ENCODE measurements around the gene TCF7L1. TPM values are rescaled to one million over a fixed set of nuclear protein-coding genes. Genes with fewer than 3 reads are reported as not detected.
A peak's percentile ranks its signal among the peaks of the same experiment; 100 is the strongest.

Gene TCF7L1
- total and polyA plus RNA-seq, 9 of the 15 experiments (the other 6 are each of a cell fraction or from before 2014, with no cell fraction given), result 0.03 to 0.11 (median 0.07) TPM; not detected in 5

GRCh38 chr2:85234868-85235267, 101.7 kb downstream of the TCF7L1 start:
- CTCF ChIA-PET (ENCODE audit: low intra/inter-chr PET ratio), result no interaction called here
- Histone ChIP-seq H3K36me3 (ENCODE audit: control insufficient read depth, insufficient read depth, low read length) (no peaks in the 10 kb centered on the region), H3K9me1 (ENCODE audit: control insufficient read depth, insufficient read depth, low read length) (no peaks in the 10 kb centered on the region), H3K9ac (ENCODE audit: insufficient read depth in 1 of 2, low read depth in 2 of 2, low read length in 2 of 2) (no peak overlapping the region), H4K20me1 (replicated peaks; ENCODE audit: control insufficient read depth, insufficient read depth, low read length) (no peaks in the 10 kb centered on the region; the same call in 1 of the 2 replicates), H3K9me3 (replicated peaks; ENCODE audit: control insufficient read depth, insufficient read depth, low read depth, low read length) (no peaks in the 10 kb centered on the region), H3K4me1 (replicated peaks in 1 of 2; ENCODE audit: control insufficient read depth in 2 of 2, insufficient read depth in 2 of 2, low read length in 2 of 2) (no peaks in the 10 kb centered on the region), H3K27me3 (ENCODE audit: control insufficient read depth in 2 of 2, insufficient read depth in 2 of 2, low read length in 2 of 2) (peaks cover 20 to 52% of the 10 kb centered on the region in 2 experiments), H3K4me2 (ENCODE audit: insufficient read depth, low read length) (no peak overlapping the region), H2AFZ (ENCODE audit: low read depth, low read length) (no peak overlapping the region), H3K27ac (ENCODE audit: extremely low read depth, low read depth, low read length) (no peak overlapping the region), H3K79me2 (ENCODE audit: control insufficient read depth, insufficient read depth, low read length) (no peaks in the 10 kb centered on the region), H3K4me3 (no peak overlapping the region)
- POLR2A ChIA-PET, result interaction anchor here (0.6 kb wide), 2 partner anchors 33 to 265 kb away, joined by 3 read pairs; no protein-coding TSS in a partner anchor
- in situ Hi-C loops (cut with MboI), result no loop called here
- 0% methylated on average over 2 of the region's 2 CpGs for WGBS (ENCODE audit: insufficient coverage, low coverage, missing lambda C conversion rate)
- FAIRE-seq (no peak), ATAC-seq (no peak), DNase-seq (ENCODE audit: extremely low read depth in 1 of 4, low spot score in 3 of 4) (no peak)
- no TSS peak for BruUV-seq (replicated peaks)
- intact Hi-C loops (cut with micrococcal nuclease), result no loop called here
- TF ChIP-seq BDP1 (IDR thresholded peaks at IDR 0.05; ENCODE audit: insufficient read depth, insufficient read length) (no peak), RFX1 (IDR thresholded peaks at IDR 0.05) (peak; percentile 15; the same call in 1 of the 2 replicates)

GRCh38 chr2:85235281-85235680, 102.1 kb downstream of the TCF7L1 start:
- in situ Hi-C loops (cut with MboI), result no loop called here
- ATAC-seq, result no peak
- peaks cover 20 to 54% of the 10 kb centered on the region in 2 experiments for H3K27me3 ChIP-seq (ENCODE audit: control insufficient read depth in 2 of 2, insufficient read depth in 2 of 2, low read length in 2 of 2)
- H3K27ac ChIP-seq (ENCODE audit: extremely low read depth, low read depth, low read length), result no peak overlapping the region
- H4K20me1 ChIP-seq (replicated peaks; ENCODE audit: control insufficient read depth, insufficient read depth, low read length), result no peaks in the 10 kb centered on the region; the same call in 1 of the 2 replicates
- no peak for DNase-seq (ENCODE audit: extremely low read depth in 1 of 4, low spot score in 3 of 4)
- intact Hi-C loops (cut with micrococcal nuclease), result no loop called here
- ChIA-PET CTCF (ENCODE audit: low intra/inter-chr PET ratio) (no interaction called here), POLR2A (interaction anchor here (0.6 kb wide), 1 partner anchor 33 kb away, joined by 3 read pairs; no protein-coding TSS in a partner anchor)
- H3K9me1 ChIP-seq (ENCODE audit: control insufficient read depth, insufficient read depth, low read length), result no peaks in the 10 kb centered on the region
- TF ChIP-seq ZNF217 (CRISPR knock-in tag; IDR thresholded peaks at IDR 0.05) (no peak), GTF2A2 (tag; IDR thresholded peaks at IDR 0.05) (no peak), ZKSCAN8 (CRISPR knock-in tag; IDR thresholded peaks at IDR 0.05) (no peak), PCBP2 (IDR thresholded peaks at IDR 0.05; ENCODE audit: low read depth, low read length, poor library complexity, severe bottlenecking) (no peak), SPI1 (IDR thresholded peaks at IDR 0.05; ENCODE audit: borderline replicate concordance, low read depth, low read length) (peak; percentile 16; the same call in 1 of the 2 replicates), CHD2 (IDR thresholded peaks at IDR 0.05; ENCODE audit: low read depth, low read length) (no peak)
- no peak overlapping the region for H3K4me3 ChIP-seq
- no peak overlapping the region for H2AFZ ChIP-seq (ENCODE audit: low read depth, low read length)
- no peaks in the 10 kb centered on the region for H3K36me3 ChIP-seq (ENCODE audit: control insufficient read depth, insufficient read depth, low read length)
- no peak overlapping the region for H3K9ac ChIP-seq (ENCODE audit: insufficient read depth in 1 of 2, low read depth in 2 of 2, low read length in 2 of 2)
- BruUV-seq (replicated peaks), result no TSS peak
- no peaks in the 10 kb centered on the region for H3K79me2 ChIP-seq (ENCODE audit: control insufficient read depth, insufficient read depth, low read length)
- H3K9me3 ChIP-seq (replicated peaks; ENCODE audit: control insufficient read depth, insufficient read depth, low read depth, low read length), result no peaks in the 10 kb centered on the region
- WGBS (ENCODE audit: insufficient coverage, low coverage, missing lambda C conversion rate), result 0% methylated on average over 5 of the region's 5 CpGs
- H3K4me1 ChIP-seq (replicated peaks in 1 of 2; ENCODE audit: control insufficient read depth in 2 of 2, insufficient read depth in 2 of 2, low read length in 2 of 2), result no peaks in the 10 kb centered on the region
- no peak overlapping the region for H3K4me2 ChIP-seq (ENCODE audit: insufficient read depth, low read length)
- no peak for FAIRE-seq

Measured in K562 (cell line).